Stimulated activated CD8-positive, alpha-beta memory T cell treated with anti-CD3 and anti-CD28 coated beads, Interleukin-12 subunit alpha, Interleukin-12 subunit beta, amount 100 ng/mL, for 24 hours (primary cell): ENCODE data around the gene SYT1.
"Not testable (repeated sequence)": the region's sequence is repeated elsewhere in the genome, so short reads cannot be mapped to it uniquely, and the experiment has no call there.

ENCODE experiments used
- DNase-seq: peaks from one replicate; pipeline ENCODE4 v3.0.0-alpha.2; 2020; ENCODE audit errors: extremely low read depth

SYT1 gene

DNA sequence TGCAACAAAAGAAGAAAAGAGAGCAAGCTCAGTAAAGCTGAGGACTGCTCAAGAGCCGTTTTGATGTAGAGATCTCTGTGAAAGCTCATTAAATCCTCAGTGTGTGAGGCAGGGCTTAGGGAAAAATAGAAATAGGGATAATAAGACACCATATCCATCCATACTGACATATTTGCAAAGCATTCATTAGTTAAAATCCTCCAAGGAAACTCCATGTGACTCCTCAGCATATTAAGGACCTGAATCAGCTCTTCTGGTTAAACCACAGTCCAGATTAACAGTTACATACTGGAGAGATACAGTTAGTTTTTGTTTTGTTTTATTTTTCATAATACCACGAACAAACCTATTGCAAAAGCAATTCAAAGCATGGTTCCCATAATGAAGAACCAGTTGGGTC, 538.0 kb downstream of the SYT1 start:
- no peak for DNase-seq

DNA sequence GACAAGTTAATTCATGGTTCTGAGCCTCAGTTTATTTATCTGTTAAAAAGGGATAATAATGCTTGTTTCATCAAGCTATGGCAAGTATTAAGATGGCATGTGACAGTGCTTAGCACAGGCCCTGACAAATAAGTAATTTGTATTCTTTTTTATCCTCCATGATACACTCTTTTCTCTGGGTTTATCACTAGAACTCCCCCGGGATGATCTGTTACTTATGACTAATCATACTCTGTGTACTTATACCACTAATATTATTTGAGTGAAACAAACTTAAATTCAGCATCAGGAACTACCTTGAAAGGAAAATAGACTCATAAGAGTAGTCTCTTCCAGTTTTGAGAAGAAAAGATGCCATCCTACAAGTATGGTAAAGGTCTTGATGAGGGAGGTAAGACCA, 542.4 kb downstream of the SYT1 start:
- no peak for DNase-seq

DNA sequence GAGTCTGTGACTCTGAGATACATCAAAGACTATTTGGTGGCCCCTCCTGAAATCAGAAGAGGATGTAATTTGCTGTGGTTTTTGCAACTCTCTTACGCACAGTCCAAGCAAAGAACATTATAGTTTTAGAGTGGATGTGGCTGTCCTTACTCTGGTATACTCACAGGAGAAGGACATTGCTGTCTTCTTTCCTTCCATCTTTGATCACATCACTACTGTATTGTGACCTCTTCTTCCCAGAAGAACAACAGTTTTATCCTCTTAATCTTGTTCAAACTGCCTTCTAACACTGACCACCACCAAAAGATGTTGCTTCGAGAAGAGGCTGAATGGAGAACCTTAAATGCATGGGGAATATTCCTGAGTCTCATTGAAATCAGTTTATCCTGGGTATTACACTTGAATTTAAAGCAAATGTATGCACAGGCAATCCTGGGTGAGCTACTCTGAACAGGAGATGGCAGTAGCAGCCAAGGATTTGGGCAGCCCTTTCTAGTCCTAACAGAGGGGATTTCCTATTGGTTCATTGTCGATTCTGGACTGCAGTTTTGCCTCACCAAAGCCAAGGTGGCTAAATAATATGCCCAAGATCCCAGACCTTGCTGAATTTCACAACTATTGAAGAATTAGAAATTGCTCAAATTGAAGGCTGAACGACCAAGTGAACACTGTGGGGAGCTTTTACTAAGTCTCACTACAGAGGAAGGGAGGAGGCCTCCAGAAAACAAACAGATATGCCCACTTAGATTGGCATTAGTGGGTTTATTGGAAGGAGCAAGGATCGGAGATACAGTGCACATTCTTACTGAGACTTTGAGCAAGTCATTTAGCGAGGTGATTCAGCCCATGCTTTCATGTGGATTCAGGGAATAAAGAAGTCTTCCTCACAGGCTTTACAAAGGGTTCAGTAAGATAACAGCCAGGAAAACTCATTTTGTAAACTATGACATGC, 543.4 kb downstream of the SYT1 start:
- no peak for DNase-seq

DNA sequence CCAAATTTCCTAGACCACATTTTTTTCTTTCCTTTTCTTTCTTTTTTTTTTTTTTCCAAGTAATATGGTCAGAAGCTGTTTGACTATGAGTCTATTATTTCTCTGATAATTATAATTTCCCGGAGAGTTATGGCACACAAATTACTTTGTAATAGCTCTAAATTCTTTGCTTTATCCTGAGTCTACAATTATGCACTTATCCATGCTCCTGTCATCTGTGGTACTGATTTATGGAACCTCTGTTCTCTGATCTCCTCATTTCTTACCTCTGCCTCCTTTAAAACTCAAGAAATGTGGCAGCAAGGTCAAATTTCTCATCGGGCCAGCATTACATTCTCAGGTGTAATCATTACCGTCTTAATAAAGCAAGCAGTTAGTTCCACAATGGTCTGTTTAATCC, 544.1 kb downstream of the SYT1 start:
- no peak for DNase-seq

DNA sequence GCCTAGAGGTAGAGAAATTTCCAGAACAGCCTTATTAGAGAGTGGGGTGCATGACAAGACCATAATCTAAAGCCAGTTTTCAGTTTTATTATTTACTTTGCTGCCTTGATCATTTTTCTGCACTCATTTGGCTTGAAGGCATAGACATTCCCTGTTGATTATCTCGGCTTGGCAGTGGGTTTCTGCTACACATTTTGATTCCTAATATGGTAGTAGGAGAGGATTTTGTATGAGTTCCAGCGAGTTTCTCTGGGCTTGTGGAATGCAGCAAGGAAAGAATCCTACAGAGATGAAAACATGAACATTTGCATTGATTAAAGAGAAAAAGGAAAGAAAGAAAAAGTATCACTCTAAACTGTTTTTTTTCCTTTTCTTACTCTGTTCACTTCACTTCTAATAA, 545.0 kb downstream of the SYT1 start:
- DNase-seq, result no peak

DNA sequence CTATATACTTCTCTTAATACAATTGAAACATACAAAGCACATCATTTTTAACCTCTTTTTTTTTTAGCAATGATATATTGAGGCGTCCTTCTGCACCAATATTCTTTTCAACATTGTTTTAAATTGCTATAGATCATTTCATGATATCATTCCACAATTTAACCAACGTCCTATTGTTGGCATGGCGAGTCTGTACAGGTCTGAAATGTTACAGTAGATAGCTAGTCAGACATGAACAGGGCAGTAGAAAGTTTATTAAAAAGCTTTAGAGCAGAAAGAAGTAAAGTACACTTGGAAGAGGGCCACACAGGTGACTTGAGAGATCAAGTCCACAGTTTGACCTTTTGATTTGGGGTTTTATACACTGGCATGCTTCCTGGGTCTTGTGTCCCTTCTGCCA, 547.2 kb downstream of the SYT1 start:
- DNase-seq, result no peak

DNA sequence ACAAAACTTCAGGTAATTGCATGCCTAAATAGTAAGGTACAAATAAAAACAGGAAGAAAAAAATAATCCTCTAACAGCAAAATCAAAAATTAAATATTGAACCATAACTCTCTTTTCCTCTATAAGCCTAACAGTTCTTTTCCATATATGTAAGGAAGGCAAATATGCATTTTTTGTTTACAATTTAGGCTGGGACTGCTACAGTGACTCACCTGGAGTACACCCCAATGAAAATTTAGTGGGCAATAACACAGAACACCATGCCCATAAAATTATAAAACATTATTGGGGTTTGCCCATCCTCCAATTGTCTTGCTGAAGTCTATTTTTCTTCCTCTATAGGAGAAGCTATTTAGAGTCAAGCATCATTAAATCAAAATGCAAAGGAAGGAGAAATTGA, 549.2 kb downstream of the SYT1 start:
- DNase-seq, result no peak

DNA sequence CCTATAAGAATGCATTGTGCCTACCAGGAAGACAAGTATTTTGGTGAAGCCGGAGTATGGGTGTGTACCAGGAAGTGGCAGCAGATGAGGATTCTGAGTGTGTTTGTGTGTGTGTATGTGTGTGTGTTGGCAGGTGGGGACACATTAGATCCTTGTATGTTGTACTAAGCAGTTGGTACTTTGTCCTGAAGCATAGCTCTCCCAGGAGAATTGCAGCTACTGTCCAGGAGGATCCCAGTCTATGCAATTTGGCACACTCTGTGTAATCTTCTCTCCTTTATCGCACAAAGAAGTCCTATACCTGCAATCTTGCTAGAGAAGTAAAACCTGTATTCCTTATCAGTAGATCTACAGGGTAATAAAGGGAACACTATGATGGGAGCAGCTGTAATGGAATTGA, 549.7 kb downstream of the SYT1 start:
- DNase-seq, result no peak

DNA sequence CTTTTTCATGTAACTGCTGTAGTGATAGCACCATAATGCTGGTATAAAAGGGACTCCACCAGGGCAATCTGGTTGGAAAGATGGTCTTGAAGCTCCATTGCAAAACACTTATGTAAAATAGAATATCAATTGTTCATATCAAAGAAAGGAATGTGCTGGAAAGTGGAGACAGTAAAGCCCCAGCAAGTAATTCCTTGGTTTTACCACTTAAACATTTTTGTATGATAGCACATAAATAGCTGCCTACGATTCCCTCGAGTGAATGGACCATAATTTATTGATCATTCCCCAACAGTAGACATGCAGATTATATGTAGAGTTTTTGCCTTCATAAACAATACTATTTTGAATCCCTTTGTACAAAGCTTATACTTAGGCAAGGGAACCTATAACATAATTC, 550.7 kb downstream of the SYT1 start:
- DNase-seq, result no peak

DNA sequence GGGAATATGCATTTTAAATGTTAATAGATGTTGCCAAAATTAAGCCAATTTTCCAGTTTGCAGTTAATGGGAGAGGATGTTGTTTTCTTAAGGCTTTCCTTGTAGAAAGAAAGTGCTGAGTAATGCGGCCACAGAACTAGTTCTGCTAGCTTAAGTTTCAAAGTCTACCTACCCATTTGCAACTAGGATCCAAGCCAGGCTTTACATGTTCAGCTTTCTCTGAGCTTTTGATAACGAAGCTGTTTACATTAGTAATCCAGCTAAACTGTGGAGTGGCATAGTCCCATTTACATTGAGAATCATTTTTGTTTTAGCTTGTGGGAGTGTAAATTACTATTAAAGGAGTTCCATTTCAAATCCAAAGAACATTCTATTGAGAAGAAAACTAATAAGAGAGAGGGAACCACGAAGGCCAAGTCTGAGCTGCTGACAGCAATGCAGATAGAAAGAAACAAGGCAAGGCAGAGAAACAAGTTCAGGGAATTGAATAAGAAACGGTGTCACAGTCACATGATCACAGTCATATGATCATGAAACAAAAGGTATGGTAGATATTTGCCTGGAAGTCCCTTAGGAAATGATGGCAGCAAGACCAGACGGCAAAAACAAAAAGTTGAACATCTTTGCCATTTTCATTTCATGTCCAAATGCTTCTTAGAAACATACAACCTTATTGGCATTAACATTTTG, 551.3 kb downstream of the SYT1 start:
- DNase-seq, result no peak

DNA sequence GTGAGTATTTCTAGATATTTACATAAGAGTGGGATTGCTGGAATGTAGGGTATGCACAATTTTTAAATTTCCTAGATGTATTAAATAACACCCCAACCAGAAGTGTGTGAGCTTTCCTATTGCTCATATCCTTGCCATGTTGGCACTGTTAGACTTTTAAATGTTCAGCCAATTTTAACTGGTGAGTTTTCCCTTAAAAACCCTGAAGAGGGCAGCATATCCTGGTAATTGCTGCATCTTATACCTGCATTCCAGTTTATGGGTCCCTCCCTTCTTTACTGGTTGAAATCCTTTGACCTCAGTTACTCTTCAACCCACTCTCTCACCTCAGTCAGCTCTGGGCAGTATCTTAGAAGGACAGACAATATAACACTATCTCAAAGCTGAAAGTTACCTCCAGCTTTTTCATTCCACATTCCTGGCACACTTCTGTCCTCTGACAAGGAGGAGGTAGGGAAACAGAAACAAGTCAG, 555.6 kb downstream of the SYT1 start:
- DNase-seq, result no peak

DNA sequence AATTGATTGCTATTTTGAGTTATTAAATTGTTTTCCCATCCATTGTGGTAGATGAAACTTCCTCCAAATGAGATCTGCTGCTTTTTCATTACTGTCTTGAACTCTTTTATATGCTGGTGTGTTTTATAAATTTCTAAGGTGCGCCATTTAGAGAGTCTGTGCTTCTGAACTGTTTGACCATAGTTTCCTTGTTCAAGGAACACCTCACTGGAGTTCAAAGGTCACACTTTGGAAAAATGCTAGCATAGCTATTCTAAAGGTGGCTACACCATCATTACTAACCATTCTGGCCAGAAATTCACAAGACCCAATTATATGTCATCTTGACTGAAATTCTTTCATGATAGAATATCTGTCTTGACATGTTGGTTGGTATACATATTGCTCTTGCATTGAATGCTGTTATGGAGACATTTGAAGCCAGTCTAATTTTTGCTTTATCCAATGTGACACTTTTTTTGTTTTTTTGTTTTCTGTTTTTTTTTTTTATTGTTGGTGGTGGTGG, 556.7 kb downstream of the SYT1 start:
- DNase-seq, result no peak

DNA sequence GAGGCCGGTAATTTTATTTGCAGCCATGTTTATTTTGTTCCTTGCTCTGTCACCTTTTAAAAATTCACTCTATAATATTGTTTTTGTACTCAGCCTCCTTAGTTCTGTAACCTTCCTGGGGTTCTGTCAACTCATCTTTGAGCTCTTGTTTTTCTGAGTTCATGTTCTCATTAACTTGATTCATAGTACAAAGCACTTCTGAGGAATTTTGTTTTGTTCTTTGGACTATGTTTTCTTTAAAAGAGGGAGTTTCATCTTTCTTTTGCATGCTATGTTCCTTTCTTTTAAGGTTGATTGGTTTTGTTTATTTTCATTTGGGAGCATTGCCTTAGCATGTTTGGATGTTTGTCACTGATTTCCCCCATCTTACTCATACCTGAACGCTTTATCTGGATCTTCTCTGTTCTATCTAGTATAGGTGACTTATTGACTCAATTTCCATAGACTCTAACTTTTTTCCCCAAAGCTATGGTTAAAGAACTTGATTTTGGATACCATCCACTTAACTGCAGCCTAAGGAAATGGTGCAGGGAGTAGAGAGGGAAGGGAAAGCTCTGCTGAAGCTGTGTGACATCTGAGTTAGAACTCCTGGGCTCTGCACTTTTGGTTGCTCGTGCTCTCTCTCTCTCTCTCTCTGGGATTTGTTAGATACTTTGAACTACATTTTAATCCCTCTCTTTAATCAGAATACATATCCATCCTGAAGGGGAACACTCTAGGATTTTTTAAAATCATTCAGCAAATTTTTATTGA, 557.7 kb downstream of the SYT1 start:
- DNase-seq, result no peak

DNA sequence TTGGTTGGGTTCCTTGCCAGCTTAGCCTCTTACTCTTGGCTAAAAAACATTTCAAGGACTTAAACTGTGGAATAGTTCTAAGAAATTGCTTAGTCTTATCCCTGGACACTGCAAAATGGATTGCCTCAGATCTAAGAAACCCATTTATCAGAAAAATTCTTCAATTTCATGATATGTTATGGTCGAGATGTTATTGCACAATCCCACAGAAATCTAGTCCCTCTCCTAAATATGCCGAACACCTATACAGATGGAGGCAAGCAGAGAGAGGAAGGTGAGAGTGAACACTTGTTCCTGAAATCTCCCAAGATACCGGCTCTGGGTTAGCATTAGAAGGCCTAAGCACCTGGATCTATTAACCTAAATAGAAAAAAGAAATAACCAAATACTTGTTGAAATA, 559.0 kb downstream of the SYT1 start:
- DNase-seq, result no peak

DNA sequence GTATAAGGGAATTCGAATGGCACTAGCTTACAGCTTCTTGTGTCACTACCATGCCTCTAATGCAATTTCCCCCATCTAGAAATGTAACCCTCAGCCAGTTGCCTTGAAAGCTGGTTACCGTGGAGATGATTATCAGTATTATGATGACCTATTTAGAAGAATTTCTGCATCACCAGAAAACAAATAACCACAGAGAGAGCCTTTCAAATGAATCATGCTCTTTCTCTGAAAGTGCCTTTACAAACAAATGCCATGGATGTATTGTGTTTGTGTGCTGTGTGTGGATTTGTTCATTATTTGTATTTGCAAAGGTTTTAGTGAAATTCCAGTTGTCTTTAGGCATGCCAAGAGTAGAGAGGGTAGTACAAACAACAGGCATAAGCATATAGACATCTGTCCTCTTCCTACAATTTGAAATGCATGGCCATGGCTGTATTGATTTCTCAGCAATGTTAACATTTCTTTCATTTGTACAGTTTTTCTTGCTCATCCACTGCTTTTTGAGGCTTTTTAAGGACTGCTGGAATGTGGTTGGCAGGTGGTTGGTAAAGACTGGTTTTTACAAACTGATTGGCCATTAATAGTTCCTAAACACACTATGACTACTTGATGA, 559.6 kb downstream of the SYT1 start:
- no peak for DNase-seq

DNA sequence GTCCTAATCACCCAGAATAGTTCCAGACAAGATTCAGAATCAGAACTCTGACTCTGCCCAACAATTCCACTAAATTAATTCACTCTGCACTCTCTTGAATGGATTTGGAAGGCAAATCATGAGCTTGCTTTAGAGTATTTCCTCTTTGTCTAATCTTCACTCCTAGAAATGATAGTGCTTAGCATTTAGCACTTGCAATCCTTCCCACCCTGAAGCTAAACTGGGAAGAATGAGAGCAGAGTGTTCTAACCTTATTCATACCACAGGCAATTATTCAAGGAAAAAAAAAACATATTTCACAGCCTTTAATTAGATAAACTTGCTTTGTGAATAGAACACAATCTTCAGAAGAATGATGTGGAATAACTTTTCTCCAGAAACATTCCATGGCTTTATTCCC, 561.5 kb downstream of the SYT1 start:
- DNase-seq, result no peak

DNA sequence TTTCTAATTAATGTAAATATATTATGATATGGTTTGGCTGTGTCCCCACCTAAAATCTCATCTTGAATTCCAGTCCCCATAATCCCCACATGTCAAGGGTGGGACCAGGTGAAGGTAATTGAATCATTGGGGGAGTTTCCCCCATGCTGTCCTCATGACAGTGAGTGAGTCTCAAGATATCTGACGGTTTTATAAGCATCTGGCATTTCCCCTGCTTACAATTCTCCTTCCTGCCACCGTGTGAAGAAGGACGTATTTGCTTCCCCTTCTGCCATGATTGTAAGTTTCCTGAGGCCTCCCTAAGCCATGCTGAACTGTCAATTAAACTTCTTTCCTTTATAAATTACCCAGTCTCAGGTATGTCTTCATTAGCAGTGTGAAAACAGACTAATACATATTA, 562.2 kb downstream of the SYT1 start:
- not testable (repeated sequence) for DNase-seq

DNA sequence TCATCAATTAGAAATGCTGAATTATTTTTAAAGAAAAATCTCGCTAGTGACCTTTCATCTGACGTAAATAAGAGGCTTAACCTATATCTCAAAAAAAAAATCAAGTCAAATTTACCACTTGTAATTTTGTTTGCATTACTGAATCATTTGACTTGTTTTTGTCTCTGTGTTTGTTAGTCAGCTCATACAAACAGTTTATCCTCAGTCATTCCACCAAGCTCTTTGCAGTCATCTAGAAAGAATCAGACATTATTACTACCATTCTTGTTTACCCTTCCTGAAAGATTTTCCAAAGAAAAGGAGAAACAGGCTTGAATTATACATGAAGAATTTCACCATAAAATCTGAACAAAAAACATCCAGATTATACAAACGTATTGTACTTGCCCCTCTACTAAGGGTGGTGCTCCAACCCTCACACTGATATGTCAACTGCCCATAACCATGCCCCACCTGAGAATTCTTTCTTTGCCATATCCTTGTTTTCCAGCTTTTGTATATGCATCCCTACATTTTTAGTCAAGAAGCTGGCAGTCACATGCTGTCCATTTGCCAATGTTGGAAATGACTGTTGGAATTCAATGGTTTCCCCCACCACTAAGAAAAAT, 569.0 kb downstream of the SYT1 start:
- no peak for DNase-seq

DNA sequence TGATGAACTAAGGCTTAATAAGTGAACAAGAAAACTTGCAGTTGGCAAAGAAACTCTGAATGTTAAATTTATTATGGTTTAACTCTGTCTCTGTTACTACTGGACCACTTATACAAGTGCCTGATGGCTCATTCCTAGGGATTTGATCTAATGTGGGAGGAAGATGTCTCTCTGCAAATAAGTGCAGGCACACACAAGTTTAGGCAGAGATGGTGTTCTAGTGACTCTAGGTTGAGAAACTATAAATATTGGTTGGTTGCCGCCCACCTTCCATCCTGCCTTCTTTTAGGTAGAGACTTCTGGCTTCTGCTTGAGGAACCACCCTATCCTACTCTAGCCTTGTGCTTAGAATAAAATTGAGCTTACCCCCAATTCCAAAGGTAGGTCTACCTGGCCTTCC, 570.0 kb downstream of the SYT1 start:
- DNase-seq, result no peak

DNA sequence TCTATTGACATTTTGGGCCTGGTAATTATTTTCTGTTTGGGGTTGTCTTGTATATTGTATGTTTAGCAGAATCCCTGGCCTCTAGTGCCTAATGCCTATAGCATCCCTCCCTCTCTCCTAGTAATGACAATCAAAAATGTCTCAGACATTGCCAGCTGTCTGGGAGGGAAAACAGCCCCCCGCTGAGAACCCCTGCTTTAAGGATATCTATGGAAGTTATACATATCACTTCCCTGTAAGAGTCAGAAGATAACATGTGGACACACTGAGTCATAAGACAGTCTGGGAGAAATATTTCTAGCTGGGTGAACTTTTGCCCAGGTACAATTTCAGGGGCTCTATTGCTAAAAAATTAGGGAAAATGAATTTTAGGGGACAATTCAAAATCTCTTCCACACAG, 571.2 kb downstream of the SYT1 start:
- DNase-seq, result no peak

DNA sequence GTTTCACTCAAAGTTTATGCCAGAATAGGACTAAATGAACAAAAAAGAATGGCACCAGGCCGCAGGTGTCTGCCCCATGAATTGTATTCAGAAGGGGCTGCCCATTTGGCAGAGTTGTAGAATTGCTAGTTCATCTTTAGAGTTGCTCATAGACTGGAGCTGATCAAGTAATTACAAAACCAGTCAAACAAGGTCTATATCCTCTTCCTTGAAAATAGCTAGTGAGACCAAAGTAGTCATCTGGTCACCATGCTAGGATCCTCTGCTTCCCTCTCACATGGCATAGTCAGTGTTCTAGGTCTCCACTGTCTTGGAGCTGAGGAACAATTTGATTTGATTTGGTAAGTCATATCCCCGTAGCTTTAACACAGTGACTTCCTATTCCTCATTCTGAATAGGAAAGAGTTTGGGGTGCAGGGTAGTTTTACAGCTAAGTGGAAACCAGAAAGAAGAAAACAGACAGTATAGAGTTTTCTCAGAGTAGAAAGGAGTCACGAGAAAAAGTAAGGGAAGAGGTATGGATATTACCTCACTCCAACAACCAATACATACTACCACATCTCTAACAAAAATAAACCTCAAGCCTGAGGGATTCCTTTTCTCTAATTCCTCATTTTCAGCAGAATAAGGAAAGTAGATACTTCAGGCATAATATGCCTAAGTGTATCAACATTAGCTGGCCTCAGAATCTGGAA, 574.1 kb downstream of the SYT1 start:
- no peak for DNase-seq
